Measurements from ENCODE around the gene SLC6A19.

The SLC6A19 gene

GRCh38 chr5:1202798-1203185, 1.4 kb downstream of the SLC6A19 start:
- CTCF ChIA-PET: no interaction called here
- Mint-ChIP-seq H3K27me3 (peaks cover 35% of the 10 kb centered on the region), H3K27ac (no peak overlapping the region), H3K9me3 (no peaks in the 10 kb centered on the region), H3K36me3 (no peaks in the 10 kb centered on the region), H3K4me3 (no peak overlapping the region), H3K4me1 (no peaks in the 10 kb centered on the region)
- DNase-seq: no peak

GRCh38 chr5:1203311-1203967, 2.0 kb downstream of the SLC6A19 start:
- CTCF ChIA-PET: no interaction called here
- Mint-ChIP-seq H3K4me1 (no peaks in the 10 kb centered on the region), H3K27ac (no peak overlapping the region), H3K9me3 (no peaks in the 10 kb centered on the region), H3K36me3 (no peaks in the 10 kb centered on the region), H3K27me3 (peaks cover 35% of the 10 kb centered on the region), H3K4me3 (no peak overlapping the region)
- DNase-seq: no peak

GRCh38 chr5:1203968-1204692, 2.7 kb downstream of the SLC6A19 start:
- no peak overlapping the region for H3K4me3 Mint-ChIP-seq
- H3K27ac Mint-ChIP-seq: no peak overlapping the region
- H3K9me3 Mint-ChIP-seq: no peaks in the 10 kb centered on the region
- H3K27me3 Mint-ChIP-seq: peaks cover 35% of the 10 kb centered on the region
- CTCF ChIA-PET: no interaction called here
- H3K36me3 Mint-ChIP-seq: no peaks in the 10 kb centered on the region
- DNase-seq: no peak
- no peaks in the 10 kb centered on the region for H3K4me1 Mint-ChIP-seq

GRCh38 chr5:1204693-1205242, 3.4 kb downstream of the SLC6A19 start:
- Mint-ChIP-seq H3K4me3 (no peak overlapping the region), H3K36me3 (no peaks in the 10 kb centered on the region), H3K27ac (no peak overlapping the region), H3K27me3 (peaks cover 35% of the 10 kb centered on the region), H3K9me3 (no peaks in the 10 kb centered on the region), H3K4me1 (no peaks in the 10 kb centered on the region)
- no peak for DNase-seq
- CTCF ChIA-PET: no interaction called here

GRCh38 chr5:1205255-1206180, 4.1 kb downstream of the SLC6A19 start:
- peaks cover 31% of the 10 kb centered on the region for H3K27me3 Mint-ChIP-seq
- peak overlapping the region; percentile 49 for H3K27ac Mint-ChIP-seq
- no peaks in the 10 kb centered on the region for H3K36me3 Mint-ChIP-seq
- no peaks in the 10 kb centered on the region for H3K4me1 Mint-ChIP-seq
- no peak for DNase-seq
- no peaks in the 10 kb centered on the region for H3K9me3 Mint-ChIP-seq
- no peak overlapping the region for H3K4me3 Mint-ChIP-seq
- CTCF ChIA-PET: no interaction called here

- no peak overlapping the region for H3K4me3 Mint-ChIP-seq
- H3K36me3 Mint-ChIP-seq: no peaks in the 10 kb centered on the region
- no peaks in the 10 kb centered on the region for H3K9me3 Mint-ChIP-seq
- CTCF ChIA-PET: no interaction called here
- H3K27ac Mint-ChIP-seq: no peak overlapping the region
- no peaks in the 10 kb centered on the region for H3K4me1 Mint-ChIP-seq
- DNase-seq: no peak
- peaks cover 29% of the 10 kb centered on the region for H3K27me3 Mint-ChIP-seq
Measured at GRCh38 chr5:1206521-1207412, 5.4 kb downstream of the SLC6A19 start.

- H3K27ac Mint-ChIP-seq: no peak overlapping the region
- no peak overlapping the region for H3K4me3 Mint-ChIP-seq
- H3K27me3 Mint-ChIP-seq: peaks cover 29% of the 10 kb centered on the region
- no peaks in the 10 kb centered on the region for H3K9me3 Mint-ChIP-seq
- CTCF ChIA-PET: no interaction called here
- H3K36me3 Mint-ChIP-seq: no peaks in the 10 kb centered on the region
- DNase-seq: no peak
- H3K4me1 Mint-ChIP-seq: no peaks in the 10 kb centered on the region
Measured at GRCh38 chr5:1207555-1207954, 6.2 kb downstream of the SLC6A19 start.

- Mint-ChIP-seq H3K27ac (no peak overlapping the region), H3K9me3 (no peaks in the 10 kb centered on the region), H3K27me3 (peaks cover 29% of the 10 kb centered on the region), H3K36me3 (no peaks in the 10 kb centered on the region), H3K4me1 (no peaks in the 10 kb centered on the region), H3K4me3 (no peak overlapping the region)
- no peak for DNase-seq
- CTCF ChIA-PET: no interaction called here
Measured at GRCh38 chr5:1208221-1208742, 6.9 kb downstream of the SLC6A19 start.

GRCh38 chr5:1208743-1209488, 7.5 kb downstream of the SLC6A19 start:
- no peak overlapping the region for H3K27ac Mint-ChIP-seq
- H3K4me1 Mint-ChIP-seq: no peaks in the 10 kb centered on the region
- H3K9me3 Mint-ChIP-seq: no peaks in the 10 kb centered on the region
- CTCF ChIA-PET: interaction anchor here (1.0 kb wide), 1 partner anchor 146 kb away, joined by 3 read pairs; no protein-coding TSS in a partner anchor
- H3K4me3 Mint-ChIP-seq: no peak overlapping the region
- peaks cover 29% of the 10 kb centered on the region for H3K27me3 Mint-ChIP-seq
- DNase-seq: no peak
- no peaks in the 10 kb centered on the region for H3K36me3 Mint-ChIP-seq

- CTCF ChIA-PET: interaction anchor here (1.0 kb wide), 1 partner anchor 145 kb away, joined by 3 read pairs; no protein-coding TSS in a partner anchor
- Mint-ChIP-seq H3K27ac (no peak overlapping the region), H3K4me3 (no peak overlapping the region)
Measured at GRCh38 chr5:1209489-1209852, 8.1 kb downstream of the SLC6A19 start.

GRCh38 chr5:1209896-1210776, 8.7 kb downstream of the SLC6A19 start:
- H3K36me3 Mint-ChIP-seq: no peaks in the 10 kb centered on the region
- no peak overlapping the region for H3K27ac Mint-ChIP-seq
- CTCF ChIA-PET: no interaction called here

More at GRCh38 chr5:1209489-1209852, 8.1 kb downstream of the SLC6A19 start:
- Mint-ChIP-seq H3K36me3 (no peaks in the 10 kb centered on the region), H3K4me1 (no peaks in the 10 kb centered on the region), H3K9me3 (no peaks in the 10 kb centered on the region), H3K27me3 (peaks cover 25% of the 10 kb centered on the region)
- no peak for DNase-seq

GRCh38 chr5:1210832-1211251, 9.4 kb downstream of the SLC6A19 start:
- Mint-ChIP-seq H3K4me1 (no peaks in the 10 kb centered on the region), H3K4me3 (no peak overlapping the region), H3K27me3 (peaks cover 17% of the 10 kb centered on the region), H3K27ac (no peak overlapping the region), H3K36me3 (no peaks in the 10 kb centered on the region), H3K9me3 (no peaks in the 10 kb centered on the region)
- no peak for DNase-seq
- CTCF ChIA-PET: no interaction called here

More at GRCh38 chr5:1209896-1210776, 8.7 kb downstream of the SLC6A19 start:
- Mint-ChIP-seq H3K4me3 (no peak overlapping the region), H3K27me3 (peaks cover 22% of the 10 kb centered on the region), H3K4me1 (no peaks in the 10 kb centered on the region), H3K9me3 (no peaks in the 10 kb centered on the region)
- no peak for DNase-seq
